SU-DHL-6 (cell line): ENCODE measurements around the gene MAP10.

Experiments used
- H2AFZ ChIP-seq: fragments of 200-600 bp; sonication (generic); 2 replicates; pipeline ENCODE4 v1.6.1; 2014; ENCODE audit warnings: low read depth, mild to moderate bottlenecking, moderate library complexity, mixed read lengths, antibody characterized with exemption, low read length; ENCODE audit not compliant: severe bottlenecking
- H3F3A ChIP-seq: fragments of 200-600 bp; shearing (Covaris generic); 2 replicates; pipeline ENCODE4 v1.6.0; 2016; ENCODE audit warnings: antibody characterized with exemption, mild to moderate bottlenecking; ENCODE audit not compliant: insufficient read depth
- H3K27ac ChIP-seq: fragments of 200-600 bp; sonication (generic); 2 replicates; pipeline ENCODE4 v1.5.1; 2016; ENCODE audit warnings: low read depth, mild to moderate bottlenecking, low read length, moderate library complexity, mixed read lengths
- H3K27me3 ChIP-seq: fragments of 200-600 bp; sonication (generic), shearing (Covaris generic); 2 replicates; pipeline ENCODE4 v1.6.0; 2014; ENCODE audit warnings: mild to moderate bottlenecking, low read length
- H3K36me3 ChIP-seq: fragments of 200-600 bp; sonication (generic); 2 replicates; pipeline ENCODE4 v1.6.1; 2014; ENCODE audit warnings: mild to moderate bottlenecking, low read length, mixed read lengths
- H3K4me2 ChIP-seq: fragments of 300-600, 200-600 bp; shearing (Covaris generic), sonication (generic); 2 replicates; pipeline ENCODE4 v1.6.0; 2014; ENCODE audit warnings: low read length, low read depth, mild to moderate bottlenecking; ENCODE audit not compliant: poor library complexity, severe bottlenecking
- H3K4me3 ChIP-seq: fragments of 200-600 bp; sonication (generic); 2 replicates; pipeline ENCODE4 v1.5.1; 2014; ENCODE audit warnings: antibody characterized with exemption, low read length, mild to moderate bottlenecking, mixed read lengths; ENCODE audit not compliant: insufficient read depth, poor library complexity, severe bottlenecking
- H3K79me2 ChIP-seq: fragments of 200-600 bp; sonication (generic); 2 replicates; pipeline ENCODE4 v1.6.1; 2014; ENCODE audit warnings: mild to moderate bottlenecking, low read length, moderate library complexity; ENCODE audit not compliant: insufficient read depth
- H3K9ac ChIP-seq: fragments of 200-600 bp; sonication (generic); 2 replicates; pipeline ENCODE4 v1.7.0; 2014; ENCODE audit warnings: mild to moderate bottlenecking, low read length
- H3K9me2 ChIP-seq: fragments of 200-600 bp; sonication (generic); replicated peaks from 2 replicates; pipeline ENCODE4 v1.6.1; 2014; ENCODE audit warnings: low read length; ENCODE audit not compliant: insufficient read depth
- H3K9me3 ChIP-seq: fragments of 200-600 bp; sonication (generic); 2 replicates; pipeline ENCODE4 v1.6.1; 2014; ENCODE audit warnings: low read length, mixed read lengths; ENCODE audit not compliant: insufficient read depth
- H4K20me1 ChIP-seq: fragments of 200-600 bp; sonication (generic); 2 replicates; pipeline ENCODE4 v1.6.1; 2014; ENCODE audit warnings: low read depth, mild to moderate bottlenecking, antibody characterized with exemption, low read length, moderate library complexity, mixed read lengths
- CTCF ChIP-seq: fragments of 200-600 bp; sonication (generic); IDR thresholded peaks from one replicate; pipeline ENCODE4 v1.5.1; 2017; ENCODE audit warnings: antibody characterized with exemption, mild to moderate bottlenecking, low read length, moderate library complexity; ENCODE audit not compliant: insufficient read depth, poor library complexity, severe bottlenecking
- EZH2phosphoT487 ChIP-seq: fragments of 200-600 bp; sonication (generic), shearing (Covaris generic); conservative IDR thresholded peaks from 2 replicates; pipeline ENCODE4 v1.6.1; 2018; ENCODE audit warnings: mild to moderate bottlenecking, antibody characterized with exemption, low read length, moderate library complexity, mixed read lengths

The MAP10 gene

DNA sequence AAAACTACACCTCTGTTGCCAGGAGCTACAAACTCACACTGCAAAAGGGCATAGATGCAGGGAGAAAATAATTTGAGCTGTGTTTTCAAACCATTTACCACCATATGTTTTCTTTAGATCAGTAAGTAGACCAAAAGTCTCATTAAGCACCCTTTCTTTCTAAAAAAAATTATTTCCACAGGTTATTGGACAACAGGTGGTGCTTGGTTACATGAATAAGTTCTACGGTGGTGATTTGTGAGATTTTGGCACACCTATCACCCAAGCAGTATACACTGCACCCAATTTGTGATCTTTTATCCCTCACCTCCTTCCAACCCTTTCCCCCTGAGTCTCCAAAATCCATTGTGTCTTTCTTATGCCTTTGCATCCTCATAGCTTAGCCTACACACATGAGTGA is 21.1 kb downstream of the MAP10 start:
- Histone ChIP-seq H3K9ac (no peak overlapping the region), H3K4me2 (no peak overlapping the region), H3K79me2 (no peaks in the 10 kb centered on the region), H3K27ac (no peak overlapping the region), H2AFZ (no peak overlapping the region), H3K9me3 (no peaks in the 10 kb centered on the region), H3K36me3 (no peaks in the 10 kb centered on the region), H3K4me3 (no peak overlapping the region), H3F3A (no peaks in the 10 kb centered on the region), H3K27me3 (no peaks in the 10 kb centered on the region), H4K20me1 (no peaks in the 10 kb centered on the region), H3K9me2 (no peaks in the 10 kb centered on the region)
- TF ChIP-seq CTCF, result no peak
- TF ChIP-seq EZH2phosphoT487, result no peak

GRCh38 chr1:232830661-232831060 is 25.4 kb downstream of the MAP10 start:
- Histone ChIP-seq H2AFZ (no peak overlapping the region), H4K20me1 (no peaks in the 10 kb centered on the region), H3K27me3 (no peaks in the 10 kb centered on the region), H3K9me3 (no peaks in the 10 kb centered on the region), H3F3A (no peaks in the 10 kb centered on the region), H3K36me3 (no peaks in the 10 kb centered on the region), H3K27ac (no peak overlapping the region), H3K79me2 (no peaks in the 10 kb centered on the region), H3K9ac (no peak overlapping the region), H3K4me2 (no peak overlapping the region), H3K4me3 (no peak overlapping the region), H3K9me2 (no peaks in the 10 kb centered on the region)
- TF ChIP-seq EZH2phosphoT487, result no peak
- TF ChIP-seq CTCF, result no peak

GRCh38 chr1:232831895-232832294 is 26.7 kb downstream of the MAP10 start:
- Histone ChIP-seq H3F3A (no peaks in the 10 kb centered on the region), H3K27ac (no peak overlapping the region), H3K4me3 (no peak overlapping the region), H4K20me1 (no peaks in the 10 kb centered on the region), H3K79me2 (no peaks in the 10 kb centered on the region), H3K27me3 (no peaks in the 10 kb centered on the region), H3K4me2 (no peak overlapping the region), H3K9me3 (no peaks in the 10 kb centered on the region), H3K9ac (no peak overlapping the region), H3K9me2 (no peaks in the 10 kb centered on the region), H2AFZ (no peak overlapping the region), H3K36me3 (no peaks in the 10 kb centered on the region)
- TF ChIP-seq CTCF, result no peak
- TF ChIP-seq EZH2phosphoT487, result no peak

DNA sequence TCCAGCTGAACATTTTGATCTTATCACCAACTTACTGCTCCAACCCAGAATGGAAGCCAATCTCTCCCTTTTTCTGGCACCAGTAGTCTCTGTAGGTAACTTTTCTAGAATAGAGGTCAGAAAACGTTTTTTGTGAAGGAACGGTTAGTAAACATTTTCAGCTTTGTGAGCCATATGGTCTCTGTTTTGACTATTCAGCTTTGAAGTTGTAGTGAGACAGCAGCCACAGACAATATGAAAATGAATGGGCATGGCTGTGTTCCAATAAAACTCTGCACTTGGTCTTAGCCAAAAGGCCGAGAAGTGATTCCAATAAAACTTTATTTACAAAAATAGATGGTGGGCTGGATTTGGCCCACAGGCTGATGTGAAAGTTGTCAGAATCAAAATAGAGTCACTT is 28.9 kb downstream of the MAP10 start:
- TF ChIP-seq CTCF, result no peak
- TF ChIP-seq EZH2phosphoT487, result no peak
- no peak overlapping the region for H3K27ac ChIP-seq
- H3F3A ChIP-seq, result no peaks in the 10 kb centered on the region
- H3K9me3 ChIP-seq, result no peaks in the 10 kb centered on the region
- no peak overlapping the region for H3K4me3 ChIP-seq
- no peaks in the 10 kb centered on the region for H3K36me3 ChIP-seq
- no peak overlapping the region for H3K9ac ChIP-seq
- H3K27me3 ChIP-seq, result no peaks in the 10 kb centered on the region
- no peaks in the 10 kb centered on the region for H3K9me2 ChIP-seq
- H4K20me1 ChIP-seq, result no peaks in the 10 kb centered on the region
- no peaks in the 10 kb centered on the region for H3K79me2 ChIP-seq
- H2AFZ ChIP-seq, result no peak overlapping the region
- H3K4me2 ChIP-seq, result no peak overlapping the region
